AG09309 (cell line): ENCODE measurements around the gene LRCH3.

Experiments
- DNase-seq: peaks from one replicate; pipeline ENCODE4 v3.0.0-alpha.2; 2010; ENCODE audit warnings: low read depth
- H3K4me3 ChIP-seq: 2 replicates; pipeline ENCODE4 v1.5.1; 2011; ENCODE audit warnings: mild to moderate bottlenecking, low read depth, low read length, moderate library complexity; ENCODE audit not compliant: control insufficient read depth
- TF ChIP-seq, protein P1 (sequence below): IDR thresholded peaks from 2 replicates; pipeline ENCODE4 v1.5.1; 2011; ENCODE audit warnings: mild to moderate bottlenecking, low read depth, low read length, inconsistent platforms; ENCODE audit not compliant: insufficient read depth, control insufficient read depth; ENCODE audit errors: missing control alignments

Gene LRCH3

DNA sequence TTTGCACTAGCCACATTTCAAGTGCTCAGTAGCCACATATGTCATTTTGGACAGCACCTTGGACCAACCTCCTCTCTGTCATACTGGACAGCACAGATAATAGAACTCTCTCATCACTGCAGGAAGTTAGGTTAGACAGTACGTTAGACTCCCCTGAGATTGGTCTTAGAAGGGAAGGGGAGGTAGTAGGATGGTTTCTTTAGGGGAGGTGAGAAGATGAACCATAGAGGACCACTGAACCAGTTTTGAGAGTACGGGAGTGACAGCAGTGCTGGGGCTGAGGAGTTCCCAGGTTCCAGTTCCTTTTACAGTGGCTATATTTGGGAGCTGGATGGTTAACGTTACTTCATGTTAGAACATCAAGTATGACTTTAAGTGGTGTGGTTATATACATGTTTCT, 7.8 kb downstream of the LRCH3 start:
- no peak for DNase-seq
- H3K4me3 ChIP-seq, result no peak overlapping the region
- TF ChIP-seq, protein P1, sequence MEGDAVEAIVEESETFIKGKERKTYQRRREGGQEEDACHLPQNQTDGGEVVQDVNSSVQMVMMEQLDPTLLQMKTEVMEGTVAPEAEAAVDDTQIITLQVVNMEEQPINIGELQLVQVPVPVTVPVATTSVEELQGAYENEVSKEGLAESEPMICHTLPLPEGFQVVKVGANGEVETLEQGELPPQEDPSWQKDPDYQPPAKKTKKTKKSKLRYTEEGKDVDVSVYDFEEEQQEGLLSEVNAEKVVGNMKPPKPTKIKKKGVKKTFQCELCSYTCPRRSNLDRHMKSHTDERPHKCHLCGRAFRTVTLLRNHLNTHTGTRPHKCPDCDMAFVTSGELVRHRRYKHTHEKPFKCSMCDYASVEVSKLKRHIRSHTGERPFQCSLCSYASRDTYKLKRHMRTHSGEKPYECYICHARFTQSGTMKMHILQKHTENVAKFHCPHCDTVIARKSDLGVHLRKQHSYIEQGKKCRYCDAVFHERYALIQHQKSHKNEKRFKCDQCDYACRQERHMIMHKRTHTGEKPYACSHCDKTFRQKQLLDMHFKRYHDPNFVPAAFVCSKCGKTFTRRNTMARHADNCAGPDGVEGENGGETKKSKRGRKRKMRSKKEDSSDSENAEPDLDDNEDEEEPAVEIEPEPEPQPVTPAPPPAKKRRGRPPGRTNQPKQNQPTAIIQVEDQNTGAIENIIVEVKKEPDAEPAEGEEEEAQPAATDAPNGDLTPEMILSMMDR, result no peak

DNA sequence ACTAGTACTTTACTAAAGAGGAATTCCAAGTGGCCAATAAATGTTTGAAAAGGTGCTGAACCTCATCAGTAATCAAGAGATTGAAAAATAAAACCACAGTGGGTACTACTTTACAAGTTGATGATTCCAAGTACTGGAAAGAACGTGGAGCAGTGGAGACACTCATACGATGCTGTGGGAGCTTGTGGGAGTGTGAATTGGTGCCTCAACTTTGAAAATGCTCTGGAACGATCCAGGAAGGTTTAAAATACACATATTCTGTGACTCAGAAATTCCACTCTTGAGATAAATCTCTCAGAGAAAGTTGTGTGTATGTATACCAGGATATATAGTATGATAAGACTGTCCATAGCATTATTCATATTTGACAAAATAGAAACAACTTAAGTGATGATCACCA, 9.3 kb downstream of the LRCH3 start:
- TF ChIP-seq, protein P1, result no peak
- H3K4me3 ChIP-seq, result no peak overlapping the region
- DNase-seq, result no peak

DNA sequence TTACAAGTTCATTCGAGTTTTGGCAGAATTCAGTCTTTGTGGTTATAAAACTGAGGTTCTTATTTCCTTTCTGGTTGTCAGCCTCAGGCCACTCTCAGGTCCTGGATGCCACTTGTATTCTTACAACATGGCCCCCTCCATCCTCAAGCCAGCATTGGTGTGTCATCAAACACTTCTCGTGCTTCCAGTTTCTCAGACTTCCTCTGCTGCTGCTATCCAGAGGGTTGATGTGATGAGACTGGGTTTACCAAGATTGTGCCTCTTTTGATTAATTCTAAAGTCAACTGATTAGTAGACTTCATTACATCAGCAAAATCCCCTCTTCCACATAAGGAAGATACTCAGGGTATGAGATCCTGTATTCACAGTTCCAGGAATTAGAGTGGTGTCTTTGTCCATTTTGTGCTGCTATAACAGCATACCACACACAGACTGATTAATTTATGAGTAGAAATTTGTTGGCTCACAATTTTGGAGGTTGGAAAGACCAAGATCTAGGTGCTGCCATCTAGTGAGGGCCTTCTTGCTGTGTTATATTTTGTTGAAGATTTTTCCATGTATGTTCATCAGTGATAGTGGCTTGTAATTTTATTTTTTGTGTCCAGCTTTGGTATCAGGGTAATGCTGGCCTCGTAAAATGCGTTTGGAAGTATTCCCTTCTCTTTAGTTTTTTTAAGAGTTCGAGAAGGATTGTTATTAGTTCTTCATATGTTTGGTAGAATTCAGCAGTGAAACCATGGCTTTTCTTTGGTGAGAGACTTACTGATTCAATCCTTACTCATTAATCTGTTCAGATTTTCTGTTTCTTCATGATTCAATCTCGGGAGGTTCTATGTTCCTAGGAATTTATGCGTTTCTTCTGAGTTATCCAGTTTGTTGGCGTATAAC, 11.1 kb downstream of the LRCH3 start:
- H3K4me3 ChIP-seq, result no peak overlapping the region
- TF ChIP-seq, protein P1, result peak; percentile 34
- no peak for DNase-seq

DNA sequence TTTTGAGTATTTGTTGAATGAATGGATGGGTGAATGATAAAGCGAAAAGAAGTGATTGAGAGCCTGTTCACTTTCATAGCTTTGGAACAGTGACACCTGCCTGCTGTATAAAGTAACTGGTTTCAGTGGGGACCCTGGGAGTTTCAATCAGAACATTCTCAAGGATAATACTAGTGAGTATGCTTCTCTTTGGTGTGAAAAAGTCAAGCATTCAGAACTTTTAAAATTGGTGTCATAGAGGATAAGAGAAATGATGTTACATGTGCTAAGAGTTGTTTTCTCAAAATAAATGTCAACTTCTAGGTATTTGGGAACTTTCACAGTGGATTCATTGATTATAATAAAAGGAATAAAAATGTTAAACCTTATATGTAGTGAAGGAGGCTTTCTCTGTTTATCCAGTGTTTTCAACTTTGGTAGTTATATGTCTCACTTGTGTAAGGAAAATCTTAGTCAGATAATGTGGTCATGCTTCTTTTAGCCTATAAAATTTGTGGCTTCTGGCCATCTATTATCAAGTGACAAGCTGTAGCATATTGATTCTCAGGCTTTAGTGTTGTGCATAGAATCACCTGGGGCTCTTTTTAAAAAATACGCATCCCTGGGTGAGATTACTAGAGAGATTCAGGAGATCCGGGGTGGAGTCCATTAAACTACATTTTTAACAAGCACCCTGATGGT, 11.9 kb downstream of the LRCH3 start:
- no peak overlapping the region for H3K4me3 ChIP-seq
- DNase-seq, result no peak
- TF ChIP-seq, protein P1, result peak; percentile 34

DNA sequence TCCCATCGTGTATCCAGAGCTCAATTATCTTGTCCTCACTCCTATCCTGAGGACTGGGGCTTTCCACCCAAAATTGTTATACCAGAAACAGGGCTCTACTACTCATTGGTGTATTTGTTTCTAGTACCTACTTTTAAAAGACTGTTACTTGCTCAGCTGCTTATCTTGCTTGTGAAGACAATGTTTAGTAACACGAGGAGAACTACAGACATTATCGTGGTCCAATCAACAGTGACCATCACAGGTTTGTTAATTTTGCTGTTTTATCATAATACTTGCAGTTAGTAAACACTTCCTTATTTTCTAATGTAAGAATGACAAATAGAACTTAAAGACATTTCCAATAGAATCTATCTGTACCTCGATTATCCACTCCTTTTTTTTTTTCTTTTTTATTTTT, 13.5 kb downstream of the LRCH3 start:
- no peak for DNase-seq
- H3K4me3 ChIP-seq, result no peak overlapping the region
- TF ChIP-seq, protein P1, result no peak

DNA sequence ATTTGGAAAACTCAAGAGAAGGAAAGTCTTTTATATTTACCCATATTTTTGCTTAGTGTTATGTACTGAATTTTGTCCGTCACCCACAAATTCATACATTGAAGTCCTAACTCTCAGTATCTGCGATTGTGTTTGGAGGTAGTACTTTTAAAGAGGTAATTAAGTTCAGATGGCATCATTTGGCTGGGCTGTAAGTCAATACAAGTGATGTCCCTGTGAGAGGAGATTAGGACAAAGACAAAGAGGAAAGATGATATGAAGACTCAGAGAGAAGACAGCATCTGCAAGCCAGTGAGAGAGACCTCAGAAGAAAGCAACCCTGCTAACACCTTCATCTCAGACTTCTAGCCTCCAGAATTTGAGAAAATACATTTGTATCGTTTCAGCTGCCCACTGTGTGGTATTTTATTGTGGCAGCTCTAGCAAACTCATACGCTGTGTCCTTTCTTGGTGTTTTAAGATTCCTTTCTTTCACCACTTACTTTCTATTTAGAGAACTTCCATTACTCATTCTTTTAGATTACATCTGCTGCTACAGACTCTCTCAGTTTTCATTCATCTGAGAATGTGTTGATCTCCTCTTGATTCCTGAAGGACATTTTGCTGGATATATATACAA, 17.0 kb downstream of the LRCH3 start:
- TF ChIP-seq, protein P1, result no peak
- no peak for DNase-seq
- no peak overlapping the region for H3K4me3 ChIP-seq
